Kidney (tissue), 14 donors: Measurements from ENCODE around the gene PNMT. TPM values are rescaled to one million over a fixed set of nuclear protein-coding genes. Genes with fewer than 3 reads are reported as not detected.
"Not testable (repeated sequence)": the region's sequence is repeated elsewhere in the genome, so short reads cannot be mapped to it uniquely, and the experiment has no call there.

ENCODE experiments used
- DNase-seq, 5 donors: peaks; one replicate each; pipeline ENCODE4 v3.0.0-alpha.2; 2013 to 2020
- FAIRE-seq: peaks from 2 replicates; lab custom pipeline; 2012; peaks lifted over from hg19 to GRCh38; lab: Jason Lieb, UNC
- H3K27ac ChIP-seq, 2 donors: one replicate each; pipeline ENCODE4 v1.7.0; 2013; ENCODE audit warnings: low read depth in 2 of 2, low read length in 2 of 2, inconsistent platforms in 1 of 2
- H3K27me3 ChIP-seq: one replicate; pipeline ENCODE4 v1.7.1; 2013; ENCODE audit warnings: low read length, inconsistent platforms; ENCODE audit not compliant: control insufficient read depth, insufficient read depth
- H3K36me3 ChIP-seq, 3 donors: one replicate each; pipeline versions ENCODE4 v1.7.0 to v1.7.1; 2013; ENCODE audit warnings: low read length in 3 of 3, control low read depth in 1 of 3, inconsistent platforms in 1 of 3; ENCODE audit not compliant: insufficient read depth in 3 of 3, control insufficient read depth in 2 of 3
- H3K4me1 ChIP-seq, 3 donors: one replicate each; pipeline versions ENCODE4 v1.7.0 to v1.7.1; 2013; ENCODE audit warnings: low read length in 3 of 3, inconsistent platforms in 1 of 3, low read depth in 1 of 3; ENCODE audit not compliant: control insufficient read depth in 2 of 3, insufficient read depth in 2 of 3
- H3K4me3 ChIP-seq, 3 donors: one replicate each; pipeline versions ENCODE4 v1.7.0 to v1.8.1; 2013; ENCODE audit warnings: low read length in 3 of 3, control low read depth in 1 of 3, inconsistent platforms in 1 of 3
- H3K9ac ChIP-seq, 3 donors: one replicate each; pipeline versions ENCODE4 v1.7.0 to v1.7.1; 2013; ENCODE audit warnings: low read length in 3 of 3, control low read depth in 1 of 3, inconsistent platforms in 1 of 3
- H3K9me3 ChIP-seq, 3 donors: one replicate each; pipeline versions ENCODE4 v1.7.0 to v1.7.1; 2013; ENCODE audit warnings: low read length in 3 of 3, control low read depth in 1 of 3, inconsistent platforms in 1 of 3; ENCODE audit not compliant: control insufficient read depth in 2 of 3, insufficient read depth in 1 of 3
- CTCF ChIP-seq: IDR thresholded peaks from 3 replicates; pipeline ENCODE4 v1.5.1; 2012; ENCODE audit warnings: mild to moderate bottlenecking, moderate library complexity, borderline replicate concordance; ENCODE audit not compliant: insufficient read depth; ENCODE audit errors: extremely low read depth
- intact Hi-C: fragments of 100-400 bp; cut with DNase I; formaldehyde crosslinking; loops from one replicate; pipeline ENCODE4 v1.11.1; 2022
- polyA plus RNA-seq: library from polyadenylated mRNA; stranded (reverse); fragments of 350-450 nt; fragmentation: Illumina TruSeq; extraction: RNeasy Lipid Tissue Mini Kit (QIAGEN cat#74804); gene quantifications from one replicate; pipeline ENCODE4 v1.2.3, GENCODE V29; 2014; ENCODE audit warnings: low read depth, low replicate concordance; ENCODE audit not compliant: insufficient read depth
- total RNA-seq: library from RNA; stranded (reverse); fragmentation: NEBNext Ultra II Directional; extraction: Animal tissue kit (Norgen Biotek cat#: 25700); gene quantifications from one replicate; pipeline ENCODE4 v1.2.1, GENCODE V29; 2021
- donor health status: control.
- donor health status: control.
- donor health status: control.
- donor health status: control.
- donor health status: control.
- donor health status: DM: yes; HTN: yes; CAD: no.
- donor health status: Normal renal cell carcinoma (clear cell type).

The PNMT gene
- total and polyA plus RNA-seq, 2 donors from 2014 or later = 2.0 to 8.2 TPM

DNA sequence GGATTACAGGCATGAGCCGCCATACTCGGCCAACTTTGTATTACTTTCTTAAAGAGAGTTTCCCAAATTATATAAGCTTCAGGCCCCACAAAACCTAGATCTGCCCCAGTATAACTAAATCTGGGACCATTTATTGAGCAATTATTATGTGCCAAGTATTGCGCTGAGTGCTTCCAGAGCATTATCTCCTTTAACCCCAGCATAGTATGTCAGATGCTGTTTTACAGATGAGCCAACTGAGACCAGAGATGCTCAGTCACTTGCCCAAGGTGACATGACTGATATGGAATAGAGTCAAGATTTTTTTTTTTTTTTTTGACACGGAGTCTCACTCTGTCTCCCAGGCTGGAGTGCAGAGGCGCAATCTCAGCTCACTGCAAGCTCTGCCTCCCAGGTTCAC lies 29.7 kb downstream of the PNMT start:
- H3K4me3 ChIP-seq = no peak overlapping the region
- peaks cover 5 to 42% (median 36%) of the 10 kb centered on the region in 3 donors for H3K4me1 ChIP-seq
- no peaks in the 10 kb centered on the region for H3K9me3 ChIP-seq
- TF ChIP-seq CTCF = no peak
- no peak overlapping the region for H3K27ac ChIP-seq
- DNase-seq = no peak
- FAIRE-seq = no peak
- H3K36me3 ChIP-seq = no peaks in the 10 kb centered on the region
- no peaks in the 10 kb centered on the region for H3K27me3 ChIP-seq
- no peak overlapping the region for H3K9ac ChIP-seq
- intact Hi-C loops = no loop called here

DNA sequence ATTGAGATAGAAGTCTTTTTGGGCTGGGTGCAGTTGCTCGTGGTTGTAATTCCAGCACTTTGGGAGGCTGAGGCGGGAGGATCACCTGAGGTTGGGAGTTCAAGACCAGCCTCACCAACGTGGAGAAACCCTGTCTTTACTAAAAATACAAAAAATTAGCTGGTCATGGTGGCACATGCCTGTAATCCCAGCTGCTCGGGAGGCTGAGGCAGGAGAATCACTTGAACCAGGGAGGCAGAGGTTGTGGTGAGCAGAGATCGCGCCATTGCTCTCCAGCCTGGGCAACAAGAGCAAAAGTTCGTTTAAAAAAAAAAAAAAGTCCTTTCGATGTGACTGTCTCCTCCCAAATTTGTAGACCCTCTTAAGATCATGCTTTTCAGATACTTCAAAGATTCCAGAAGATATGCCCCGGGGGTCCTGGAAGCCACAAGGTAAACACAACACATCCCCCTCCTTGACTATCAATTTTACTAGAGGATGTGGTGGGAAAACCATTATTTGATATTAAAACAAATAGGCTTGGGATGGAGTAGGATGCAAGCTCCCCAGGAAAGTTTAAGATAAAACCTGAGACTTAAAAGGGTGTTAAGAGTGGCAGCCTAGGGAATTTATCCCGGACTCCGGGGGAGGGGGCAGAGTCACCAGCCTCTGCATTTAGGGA lies 31.0 kb downstream of the PNMT start:
- peak overlapping the region; percentile 48 to 88 (median 69) for H3K4me3 ChIP-seq
- peak overlapping the region; percentile 93 to 94 for H3K27ac ChIP-seq
- H3K9ac ChIP-seq = peak overlapping the region; percentile 31 to 70 (median 60)
- DNase-seq, H3K27me3 ChIP-seq, intact Hi-C loops, FAIRE-seq, H3K36me3 ChIP-seq, H3K9me3 ChIP-seq: not testable (repeated sequence)
- peaks cover 5 to 50% (median 48%) of the 10 kb centered on the region in 3 donors for H3K4me1 ChIP-seq

GRCh38 chr17:39699818-39700147 lies 31.5 kb downstream of the PNMT start, which contains the start of gene ERBB2:
TSS of gene ERBB2 (plus strand) at chr17:39700064. CDS start at chr17:39700239, 175 bp downstream.
- Histone ChIP-seq H3K36me3 (no peaks in the 10 kb centered on the region), H3K9ac (peak within 1 kb of the TSS; percentile 54 to 80 (median 70)), H3K27ac (peak within 1 kb of the TSS; percentile 93 to 94), H3K9me3 (no peaks in the 10 kb centered on the region), H3K4me3 (peak within 1 kb of the TSS; percentile 69 to 88 (median 85)), H3K27me3 (no peaks in the 10 kb centered on the region), H3K4me1 (peaks cover 3 to 49% (median 49%) of the 10 kb centered on the region in 3 donors)
- no peak for TF ChIP-seq CTCF
- intact Hi-C loops = no loop called here
- DNase-seq (peak; percentile 87 to 96 (median 93)), FAIRE-seq (no peak)

GRCh38 chr17:39700148-39700987 lies 32.1 kb downstream of the PNMT start:
- FAIRE-seq = no peak
- TF ChIP-seq CTCF = no peak
- Histone ChIP-seq H3K27ac (peak overlapping the region; percentile 93 to 94), H3K9me3 (no peaks in the 10 kb centered on the region), H3K4me3 (peak overlapping the region; percentile 69 to 88 (median 85)), H3K9ac (peak overlapping the region; percentile 54 to 80 (median 70)), H3K27me3 (no peaks in the 10 kb centered on the region), H3K36me3 (no peaks in the 10 kb centered on the region), H3K4me1 (peaks cover 0 to 50% (median 49%) of the 10 kb centered on the region in 3 donors)
- intact Hi-C loops = no loop called here
- peak; percentile 80 to 91 (median 85) for DNase-seq
